Measurements from ENCODE around the gene CDPF1.

The CDPF1 gene

DNA sequence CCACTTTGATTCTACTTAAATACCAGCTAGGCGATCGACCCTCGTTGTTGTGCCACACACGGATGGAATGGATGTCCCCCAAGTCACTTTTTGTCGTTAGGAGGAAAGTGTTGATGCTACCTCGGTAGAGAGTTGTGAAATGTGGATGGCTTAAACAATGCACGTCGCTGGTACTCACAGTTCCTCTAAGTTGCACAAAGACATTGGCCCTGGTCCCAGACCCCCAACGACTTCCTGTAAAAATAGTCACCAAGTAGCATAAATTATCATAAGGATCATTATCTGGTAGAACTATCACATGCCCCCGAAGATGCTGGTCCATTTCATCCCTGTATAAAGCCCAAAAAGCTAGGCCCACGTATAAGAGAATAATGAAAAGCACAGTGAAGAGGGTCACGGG lies 9.3 kb upstream of the CDPF1 start:
- H3K4me3 ChIP-seq (ENCODE audit: low read depth, low read length): no peak overlapping the region

- H3K4me3 ChIP-seq (ENCODE audit: low read depth, low read length): no peak overlapping the region
Observed at GRCh38 chr22:46256358-46256958, 6.4 kb upstream of the CDPF1 start.

GRCh38 chr22:46251816-46252380 lies 1.8 kb upstream of the CDPF1 start:
- H3K4me3 ChIP-seq (ENCODE audit: low read depth, low read length): no peak overlapping the region

DNA sequence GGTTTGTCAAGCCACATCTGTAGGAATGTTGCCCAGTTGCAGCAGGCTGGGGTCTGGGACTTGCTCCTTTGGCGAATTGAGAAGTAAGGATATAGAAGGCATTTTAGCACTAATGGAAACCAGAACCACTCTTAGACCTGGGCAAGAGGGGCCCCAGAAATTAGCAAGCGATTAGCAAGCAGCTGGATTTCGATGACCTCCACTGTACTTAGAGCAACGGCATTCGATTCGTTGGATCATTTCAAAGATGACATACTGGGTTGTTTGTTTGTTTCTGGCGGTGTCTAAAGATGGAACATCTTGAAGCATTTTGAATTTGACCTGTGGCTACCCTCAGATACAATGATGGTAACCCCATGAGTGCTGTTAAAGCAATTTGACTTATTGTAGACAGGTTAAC lies 1.2 kb upstream of the CDPF1 start:
- H3K4me3 ChIP-seq (ENCODE audit: low read depth, low read length): no peak overlapping the region

- H3K4me3 ChIP-seq (ENCODE audit: low read depth, low read length): peak overlapping the region; percentile 69
Observed at GRCh38 chr22:46250783-46251125, 661 bp upstream of the CDPF1 start.

- no peak overlapping the region for H3K4me3 ChIP-seq (ENCODE audit: low read depth, low read length)
Observed at GRCh38 chr22:46247443-46247975, 2.6 kb downstream of the CDPF1 start.

DNA sequence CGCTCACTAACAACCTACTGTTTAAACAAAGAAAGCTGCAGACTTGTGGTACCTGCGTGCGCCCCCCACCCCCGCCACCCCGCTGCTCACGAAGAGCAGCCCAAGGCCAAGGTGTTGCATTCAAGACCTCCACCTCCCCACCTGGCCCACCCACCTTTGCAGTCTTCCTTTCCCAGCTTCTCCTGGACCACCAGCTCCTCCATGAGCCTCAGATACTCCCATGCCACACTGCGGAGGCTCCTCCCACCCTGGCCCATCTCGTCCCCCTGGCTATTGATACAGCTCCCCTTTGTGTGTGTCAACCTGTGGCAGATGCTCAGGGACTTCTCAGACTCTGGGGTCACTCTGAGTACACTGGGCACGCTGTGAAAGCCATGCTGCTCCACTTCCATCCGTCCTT lies 3.9 kb downstream of the CDPF1 start:
- H3K4me3 ChIP-seq (ENCODE audit: low read depth, low read length): no peak overlapping the region

- no peak overlapping the region for H3K4me3 ChIP-seq (ENCODE audit: low read depth, low read length)
Observed at GRCh38 chr22:46245511-46245910, 4.6 kb downstream of the CDPF1 start.

GRCh38 chr22:46244771-46245170 lies 5.3 kb downstream of the CDPF1 start:
- H3K4me3 ChIP-seq (ENCODE audit: low read depth, low read length): no peak overlapping the region

GRCh38 chr22:46242076-46242475 lies 8.0 kb downstream of the CDPF1 start:
- H3K4me3 ChIP-seq (ENCODE audit: low read depth, low read length): no peak overlapping the region

DNA sequence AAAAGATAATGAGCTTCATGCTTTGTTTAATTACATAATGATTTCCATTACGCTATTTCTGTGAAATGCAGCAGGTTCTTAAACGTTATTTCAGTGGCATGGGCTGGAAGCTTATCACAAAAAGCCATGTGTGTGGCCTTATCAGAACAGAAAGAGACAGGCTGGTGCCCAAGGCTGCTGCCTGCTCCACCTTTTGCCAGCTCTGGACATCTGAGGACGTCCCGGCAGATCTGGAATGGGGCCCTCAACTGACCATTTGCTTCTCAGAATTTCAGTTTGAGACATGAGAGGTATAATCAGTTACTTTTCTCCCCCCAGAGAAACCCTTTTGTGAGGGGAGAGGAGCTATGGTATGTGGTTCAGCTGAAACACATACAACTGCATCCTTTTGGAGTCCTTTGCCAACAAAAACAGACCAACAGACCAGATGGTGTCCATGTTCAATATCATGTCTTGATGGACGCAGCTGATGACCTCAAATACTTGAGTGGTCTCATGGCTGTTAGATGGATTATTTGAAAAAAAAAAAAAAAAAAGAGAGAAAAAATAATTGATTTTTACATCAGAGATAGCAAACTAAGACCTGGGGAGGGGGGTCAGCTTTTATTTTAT lies 8.6 kb downstream of the CDPF1 start:
- no peak overlapping the region for H3K4me3 ChIP-seq (ENCODE audit: low read depth, low read length)

DNA sequence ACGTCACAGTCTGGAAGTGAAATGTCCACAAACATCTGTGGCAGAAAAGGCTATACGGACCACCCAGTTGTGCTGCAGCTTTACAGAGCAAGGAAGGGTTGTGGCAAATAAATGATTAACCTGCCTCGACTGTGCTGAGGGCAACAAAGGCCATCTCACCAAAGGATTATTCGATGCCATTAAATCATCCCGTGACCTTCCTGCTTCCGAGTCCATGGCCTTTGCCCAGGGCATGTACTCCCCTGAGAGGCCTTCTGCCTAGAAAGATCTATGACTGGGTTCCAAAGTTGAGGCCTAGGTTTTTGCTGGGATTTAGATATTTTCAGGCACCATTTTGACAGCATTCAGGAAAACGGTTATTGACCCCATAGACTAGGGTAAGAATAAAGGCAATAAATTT lies 9.2 kb downstream of the CDPF1 start:
- H3K4me3 ChIP-seq (ENCODE audit: low read depth, low read length): no peak overlapping the region

DNA sequence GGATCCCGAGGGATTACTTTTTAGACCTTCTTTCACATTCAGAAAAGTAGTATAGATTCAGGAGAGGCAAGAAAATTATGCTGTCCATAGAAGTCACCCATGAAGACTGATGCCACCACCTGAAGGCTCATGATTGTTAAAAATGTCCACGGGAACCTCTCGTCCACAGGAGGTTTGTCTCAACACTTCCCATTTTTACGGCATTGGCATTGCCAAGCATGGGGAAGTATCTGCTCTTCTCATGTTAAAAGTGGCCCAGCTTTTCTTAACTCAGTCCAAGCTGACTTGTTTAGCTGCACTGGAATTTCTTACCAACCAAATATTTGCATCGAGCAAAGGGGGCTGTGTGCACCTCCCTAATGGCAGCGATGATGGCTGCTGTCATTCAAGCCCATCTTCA lies 9.6 kb downstream of the CDPF1 start:
- no peak overlapping the region for H3K4me3 ChIP-seq (ENCODE audit: low read depth, low read length)

GRCh38 chr22:46240073-46240472 lies 10.0 kb downstream of the CDPF1 start:
- no peak overlapping the region for H3K4me3 ChIP-seq (ENCODE audit: low read depth, low read length)

GRCh38 chr22:46239261-46240048 lies 10.6 kb downstream of the CDPF1 start:
- H3K4me3 ChIP-seq (ENCODE audit: low read depth, low read length): no peak overlapping the region

DNA sequence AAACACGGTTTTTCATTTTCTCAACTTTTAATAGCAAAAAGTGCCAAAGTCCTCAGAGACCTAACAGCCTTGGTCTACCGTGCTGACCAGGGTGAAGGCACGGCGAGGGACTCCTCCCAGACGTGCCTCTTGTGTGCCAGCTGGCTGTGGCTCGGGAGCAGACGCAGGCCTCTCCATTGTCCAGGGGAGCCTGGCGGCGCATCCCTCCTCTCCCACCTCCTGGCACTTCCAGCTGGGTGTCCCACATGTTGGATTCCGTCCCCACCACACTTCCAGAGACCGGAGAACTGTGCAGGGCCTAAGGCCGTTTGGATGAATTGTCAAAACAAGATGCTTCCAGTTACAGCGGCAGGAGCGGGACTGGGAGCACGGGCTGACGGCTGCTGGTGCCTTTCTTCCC lies 11.6 kb downstream of the CDPF1 start:
- H3K4me3 ChIP-seq (ENCODE audit: low read depth, low read length): no peak overlapping the region

DNA sequence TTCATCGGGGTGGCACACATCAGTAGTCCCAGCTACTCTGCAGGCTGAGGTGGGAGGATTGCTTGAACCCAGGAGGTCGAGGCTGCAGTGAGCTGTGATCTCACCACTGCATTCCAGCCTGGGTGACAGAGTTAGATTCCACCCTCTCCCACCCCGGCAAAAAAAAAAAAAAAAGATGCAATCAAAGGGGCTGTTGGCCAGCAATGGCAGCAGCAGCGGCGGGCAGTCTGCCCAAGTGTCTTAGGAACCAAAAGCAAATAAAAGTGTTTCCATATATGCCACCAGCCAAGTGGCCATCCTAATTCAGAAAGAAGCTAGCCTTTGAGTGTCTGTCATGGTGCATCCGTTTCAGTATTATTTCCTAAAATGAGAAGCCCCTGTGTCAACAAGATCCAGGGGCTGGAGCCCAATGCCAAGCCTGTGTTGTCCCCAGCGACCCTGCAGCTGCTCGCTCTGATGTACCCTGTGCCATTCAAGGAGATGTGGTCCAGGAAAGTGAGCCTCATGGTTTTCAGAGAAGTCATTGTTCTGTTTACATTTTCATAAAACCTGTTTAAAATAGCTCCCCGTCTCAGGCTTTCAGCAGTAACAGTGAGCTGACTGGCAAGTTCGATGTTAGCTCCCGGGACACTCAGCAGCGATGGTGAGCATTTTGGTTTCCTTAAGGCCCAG lies 12.5 kb downstream of the CDPF1 start:
- no peak overlapping the region for H3K4me3 ChIP-seq (ENCODE audit: low read depth, low read length)

DNA sequence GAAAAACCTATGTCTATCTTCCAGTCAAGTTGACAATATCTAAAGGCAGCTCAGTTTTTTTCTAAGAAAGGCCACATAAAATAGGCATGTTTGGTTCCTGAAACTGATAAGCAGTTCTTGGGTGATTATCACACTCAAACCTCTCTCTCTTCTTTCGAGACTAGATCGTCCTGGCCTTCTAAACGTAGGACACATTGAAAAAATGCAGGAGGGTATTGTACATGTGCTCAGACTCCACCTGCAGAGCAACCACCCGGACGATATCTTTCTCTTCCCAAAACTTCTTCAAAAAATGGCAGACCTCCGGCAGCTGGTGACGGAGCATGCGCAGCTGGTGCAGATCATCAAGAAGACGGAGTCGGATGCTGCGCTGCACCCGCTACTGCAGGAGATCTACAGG lies 15.1 kb downstream of the CDPF1 start:
- no peak overlapping the region for H3K4me3 ChIP-seq (ENCODE audit: low read depth, low read length)

- H3K4me3 ChIP-seq (ENCODE audit: low read depth, low read length): no peak overlapping the region
Observed at GRCh38 chr22:46233231-46233630, 16.9 kb downstream of the CDPF1 start.

- H3K4me3 ChIP-seq (ENCODE audit: low read depth, low read length): no peak overlapping the region
Observed at GRCh38 chr22:46230262-46230901, 19.7 kb downstream of the CDPF1 start.

- no peak overlapping the region for H3K4me3 ChIP-seq (ENCODE audit: low read depth, low read length)
Observed at GRCh38 chr22:46229701-46230100, 20.4 kb downstream of the CDPF1 start.
